Measurements from ENCODE around the gene GPR39.

Gene GPR39

GRCh38 chr2:132448331-132448730, 31.7 kb downstream of the GPR39 start:
- DNase-seq, result no peak

GRCh38 chr2:132448771-132449170, 32.2 kb downstream of the GPR39 start:
- DNase-seq, result no peak

- DNase-seq, result no peak
Observed at GRCh38 chr2:132449868-132450267, 33.3 kb downstream of the GPR39 start.

- no peak for DNase-seq
Observed at GRCh38 chr2:132460781-132461180, 44.2 kb downstream of the GPR39 start.

GRCh38 chr2:132462236-132462635, 45.6 kb downstream of the GPR39 start:
- DNase-seq, result no peak

- no peak for DNase-seq
Observed at GRCh38 chr2:132463719-132464118, 47.1 kb downstream of the GPR39 start.

GRCh38 chr2:132465917-132466316, 49.3 kb downstream of the GPR39 start:
- DNase-seq, result no peak

GRCh38 chr2:132466428-132467028, 49.9 kb downstream of the GPR39 start:
- no peak for DNase-seq

GRCh38 chr2:132468821-132469675, 52.4 kb downstream of the GPR39 start:
- no peak for DNase-seq

GRCh38 chr2:132470746-132471145, 54.1 kb downstream of the GPR39 start:
- DNase-seq, result no peak

GRCh38 chr2:132473174-132473883, 56.7 kb downstream of the GPR39 start:
- DNase-seq, result no peak

GRCh38 chr2:132475615-132476014, 59.0 kb downstream of the GPR39 start:
- DNase-seq, result no peak

GRCh38 chr2:132477436-132477835, 60.8 kb downstream of the GPR39 start:
- no peak for DNase-seq

- DNase-seq, result no peak
Observed at GRCh38 chr2:132477962-132478361, 61.4 kb downstream of the GPR39 start.

GRCh38 chr2:132478461-132479105, 62.0 kb downstream of the GPR39 start:
- no peak for DNase-seq

GRCh38 chr2:132479155-132479554, 62.5 kb downstream of the GPR39 start:
- no peak for DNase-seq

- DNase-seq, result no peak
Observed at GRCh38 chr2:132482821-132483220, 66.2 kb downstream of the GPR39 start.

GRCh38 chr2:132484144-132484543, 67.5 kb downstream of the GPR39 start:
- no peak for DNase-seq

GRCh38 chr2:132488491-132488890, 71.9 kb downstream of the GPR39 start:
- no peak for DNase-seq

GRCh38 chr2:132489150-132489549, 72.5 kb downstream of the GPR39 start:
- no peak for DNase-seq

GRCh38 chr2:132495881-132496280, 79.3 kb downstream of the GPR39 start:
- DNase-seq, result no peak

GRCh38 chr2:132496555-132496954, 80.0 kb downstream of the GPR39 start:
- no peak for DNase-seq

- no peak for DNase-seq
Observed at GRCh38 chr2:132497591-132497990, 81.0 kb downstream of the GPR39 start.
